ENCODE measurements around the gene SLITRK3. TPM values are rescaled to one million over a fixed set of nuclear protein-coding genes. Genes with fewer than 3 reads are reported as not detected.

SLITRK3 gene
- polyA plus RNA-seq, 1 experiment, result not detected

- POLR2A ChIA-PET, result no interaction called here
- CTCF ChIA-PET, result interaction anchor here (0.6 to 2.4 kb wide), 24 partner anchors 9 to 850 kb away, joined by 3 to 35 read pairs (median 4); no protein-coding TSS in a partner anchor
These were observed 10.5 kb upstream of the SLITRK3 start for GRCh38 chr3:165206454-165207266.

GRCh38 chr3:165204445-165204844 is 8.3 kb upstream of the SLITRK3 start:
- TF ChIP-seq CTCF (IDR thresholded peaks at IDR 0.05; ENCODE audit: low read depth, low read length), result no peak
- Histone ChIP-seq H3K4me3 (ENCODE audit: low read depth, low read length) (no peak overlapping the region), H3K9me3 (ENCODE audit: control insufficient read depth, insufficient read depth, low read length) (no peaks in the 10 kb centered on the region), H3K27ac (ENCODE audit: low read depth, low read length) (no peak overlapping the region), H3K27me3 (ENCODE audit: control insufficient read depth, insufficient read depth, low read length) (no peaks in the 10 kb centered on the region)
- ChIA-PET CTCF (no interaction called here), POLR2A (no interaction called here)
- no peak for DNase-seq (ENCODE audit: low read depth, low spot score)

More at GRCh38 chr3:165206454-165207266, 10.5 kb upstream of the SLITRK3 start:
- no peaks in the 10 kb centered on the region for H3K9me3 ChIP-seq (ENCODE audit: control insufficient read depth, insufficient read depth, low read length)
- H3K4me3 ChIP-seq (ENCODE audit: low read depth, low read length), result peak overlapping the region; percentile 49
- no peak overlapping the region for H3K27ac ChIP-seq (ENCODE audit: low read depth, low read length)
- no peaks in the 10 kb centered on the region for H3K27me3 ChIP-seq (ENCODE audit: control insufficient read depth, insufficient read depth, low read length)
- DNase-seq (ENCODE audit: low read depth, low spot score), result peak; percentile 16
- TF ChIP-seq CTCF (IDR thresholded peaks at IDR 0.05; ENCODE audit: low read depth, low read length), result peak; percentile 99

GRCh38 chr3:165202995-165203394 is 6.8 kb upstream of the SLITRK3 start:
- H3K27ac ChIP-seq (ENCODE audit: low read depth, low read length), result no peak overlapping the region
- no peaks in the 10 kb centered on the region for H3K9me3 ChIP-seq (ENCODE audit: control insufficient read depth, insufficient read depth, low read length)
- ChIA-PET CTCF (no interaction called here), POLR2A (no interaction called here)
- DNase-seq (ENCODE audit: low read depth, low spot score), result no peak
- no peaks in the 10 kb centered on the region for H3K27me3 ChIP-seq (ENCODE audit: control insufficient read depth, insufficient read depth, low read length)
- no peak overlapping the region for H3K4me3 ChIP-seq (ENCODE audit: low read depth, low read length)
- TF ChIP-seq CTCF (IDR thresholded peaks at IDR 0.05; ENCODE audit: low read depth, low read length), result no peak

GRCh38 chr3:165201964-165202363 is 5.8 kb upstream of the SLITRK3 start:
- ChIA-PET POLR2A (no interaction called here), CTCF (interaction anchor here (0.9 to 1.0 kb wide), 2 partner anchors 8 to 10 kb away, joined by 3 read pairs; no protein-coding TSS in a partner anchor)
- TF ChIP-seq CTCF (IDR thresholded peaks at IDR 0.05; ENCODE audit: low read depth, low read length), result no peak

GRCh38 chr3:165197481-165197800 is 1.3 kb upstream of the SLITRK3 start:
- ChIA-PET CTCF (interaction anchor here (1.7 kb wide), 1 partner anchor 9 kb away, joined by 10 read pairs; no protein-coding TSS in a partner anchor), POLR2A (no interaction called here)
- no peak for DNase-seq (ENCODE audit: low read depth, low spot score)
- no peak overlapping the region for H3K4me3 ChIP-seq (ENCODE audit: low read depth, low read length)
- H3K27ac ChIP-seq (ENCODE audit: low read depth, low read length), result no peak overlapping the region
- H3K9me3 ChIP-seq (ENCODE audit: control insufficient read depth, insufficient read depth, low read length), result no peaks in the 10 kb centered on the region
- peaks cover 38% of the 10 kb centered on the region for H3K27me3 ChIP-seq (ENCODE audit: control insufficient read depth, insufficient read depth, low read length)
- no peak for TF ChIP-seq CTCF (IDR thresholded peaks at IDR 0.05; ENCODE audit: low read depth, low read length)

More at GRCh38 chr3:165201964-165202363, 5.8 kb upstream of the SLITRK3 start:
- H3K27ac ChIP-seq (ENCODE audit: low read depth, low read length), result no peak overlapping the region
- H3K27me3 ChIP-seq (ENCODE audit: control insufficient read depth, insufficient read depth, low read length), result peaks cover 4% of the 10 kb centered on the region
- no peaks in the 10 kb centered on the region for H3K9me3 ChIP-seq (ENCODE audit: control insufficient read depth, insufficient read depth, low read length)
- no peak overlapping the region for H3K4me3 ChIP-seq (ENCODE audit: low read depth, low read length)
- DNase-seq (ENCODE audit: low read depth, low spot score), result no peak

Data from AG04450 (cell line).